Measurements from ENCODE around the gene ACP6.

ACP6 gene

GRCh38 chr1:147651466-147651865 lies 18.9 kb downstream of the ACP6 start:
- no peak for DNase-seq (ENCODE audit: low read depth)

GRCh38 chr1:147648933-147649332 lies 21.4 kb downstream of the ACP6 start:
- DNase-seq (ENCODE audit: low read depth), result no peak

GRCh38 chr1:147647796-147648633 lies 22.3 kb downstream of the ACP6 start:
- DNase-seq (ENCODE audit: low read depth), result no peak

- DNase-seq (ENCODE audit: low read depth), result no peak
Observed at GRCh38 chr1:147643974-147644373, 26.4 kb downstream of the ACP6 start.

- peak; percentile 45 for DNase-seq (ENCODE audit: low read depth)
Observed at GRCh38 chr1:147641695-147642592, 28.4 kb downstream of the ACP6 start.

GRCh38 chr1:147641291-147641690 lies 29.0 kb downstream of the ACP6 start:
- no peak for DNase-seq (ENCODE audit: low read depth)

GRCh38 chr1:147640553-147641165 lies 29.7 kb downstream of the ACP6 start:
- DNase-seq (ENCODE audit: low read depth), result peak; percentile 68

- DNase-seq (ENCODE audit: low read depth), result no peak
Observed at GRCh38 chr1:147636314-147636713, 34.0 kb downstream of the ACP6 start.

GRCh38 chr1:147635342-147635741 lies 35.0 kb downstream of the ACP6 start:
- no peak for DNase-seq (ENCODE audit: low read depth)

- DNase-seq (ENCODE audit: low read depth), result no peak
Observed at GRCh38 chr1:147634645-147635044, 35.7 kb downstream of the ACP6 start.

GRCh38 chr1:147633759-147634158 lies 36.6 kb downstream of the ACP6 start:
- DNase-seq (ENCODE audit: low read depth), result no peak

- no peak for DNase-seq (ENCODE audit: low read depth)
Observed at GRCh38 chr1:147631839-147632238, 38.5 kb downstream of the ACP6 start.

- DNase-seq (ENCODE audit: low read depth), result no peak
Observed at GRCh38 chr1:147630447-147630846, 39.9 kb downstream of the ACP6 start.

GRCh38 chr1:147630022-147630421 lies 40.3 kb downstream of the ACP6 start:
- DNase-seq (ENCODE audit: low read depth), result no peak

- DNase-seq (ENCODE audit: low read depth), result no peak
Observed at GRCh38 chr1:147628441-147628840, 41.9 kb downstream of the ACP6 start.

GRCh38 chr1:147627435-147628110 lies 42.8 kb downstream of the ACP6 start:
- DNase-seq (ENCODE audit: low read depth), result peak; percentile 41

GRCh38 chr1:147626739-147627138 lies 43.6 kb downstream of the ACP6 start:
- no peak for DNase-seq (ENCODE audit: low read depth)

GRCh38 chr1:147626291-147626690 lies 44.0 kb downstream of the ACP6 start:
- no peak for DNase-seq (ENCODE audit: low read depth)

- no peak for DNase-seq (ENCODE audit: low read depth)
Observed at GRCh38 chr1:147625362-147625995, 44.8 kb downstream of the ACP6 start.

GRCh38 chr1:147624529-147624928 lies 45.8 kb downstream of the ACP6 start:
- DNase-seq (ENCODE audit: low read depth), result no peak

GRCh38 chr1:147624011-147624410 lies 46.3 kb downstream of the ACP6 start:
- DNase-seq (ENCODE audit: low read depth), result no peak

- no peak for DNase-seq (ENCODE audit: low read depth)
Observed at GRCh38 chr1:147622731-147623130, 47.6 kb downstream of the ACP6 start.
